Endothelial cell of umbilical vein (primary cell): Measurements from ENCODE around the gene LATS2. TPM values are rescaled to one million over a fixed set of nuclear protein-coding genes. Genes with fewer than 3 reads are reported as not detected.

ENCODE experiments used
- BruUV-seq: library from RNA; stranded (reverse); fragments of 400-500 nt; replicated peaks from 2 replicates; lab custom pipeline; 2021; lab: Mats Ljungman, UMichigan
- CTCF ChIA-PET: fragments of 300-600, 350-600 bp; sonication (Branson Sonifier 250); formaldehyde crosslinking; loops from one replicate; lab custom pipeline; 2021; ENCODE audit warnings: antibody characterized with exemption, inconsistent platforms; lab: Charles Lee
- POLR2A ChIA-PET: fragments of 300-600, 350-600 bp; sonication (Branson Sonifier 250); formaldehyde crosslinking; loops from one replicate; lab custom pipeline; 2021; ENCODE audit warnings: antibody characterized with exemption, inconsistent platforms; lab: Charles Lee
- DNase-seq: peaks from one replicate; pipeline ENCODE4 v3.0.0-alpha.2; 2011; ENCODE audit warnings: low read depth, low spot score
- FAIRE-seq: peaks from 2 replicates; lab custom pipeline; 2011; peaks lifted over from hg19 to GRCh38; lab: Jason Lieb, UNC
- H2AFZ ChIP-seq: 2 replicates; pipeline ENCODE4 v1.6.0; 2012; ENCODE audit warnings: low read depth, low read length, control low read depth, inconsistent platforms
- H3K27ac ChIP-seq: 2 replicates; pipeline ENCODE4 v1.5.1; 2011; ENCODE audit warnings: low read depth, mild to moderate bottlenecking, control low read depth, low read length, moderate library complexity; ENCODE audit not compliant: insufficient read depth
- H3K27me3 ChIP-seq, 2 experiments: 2 replicates each; pipeline versions ENCODE4 v1.6.0 to v1.6.1; 2011; ENCODE audit warnings: low read length in 2 of 2, mixed read lengths in 1 of 2; ENCODE audit not compliant: control insufficient read depth in 2 of 2, insufficient read depth in 2 of 2
- H3K36me3 ChIP-seq, 2 experiments: 2 replicates in 1 of 2; 3 replicates in 1 of 2; pipeline ENCODE4 v1.5.1; 2011; ENCODE audit warnings: low read length in 2 of 2, mild to moderate bottlenecking in 1 of 2, moderate library complexity in 1 of 2; ENCODE audit not compliant: control insufficient read depth in 2 of 2, insufficient read depth in 2 of 2; ENCODE audit errors: extremely low read depth in 1 of 2
- H3K4me1 ChIP-seq: 3 replicates; pipeline ENCODE4 v1.5.1; 2011; ENCODE audit warnings: mild to moderate bottlenecking, low read length; ENCODE audit not compliant: control insufficient read depth, insufficient read depth; ENCODE audit errors: extremely low read depth
- H3K4me2 ChIP-seq: 2 replicates; pipeline ENCODE4 v1.6.1; 2011; ENCODE audit warnings: low read length, control low read depth, mixed read lengths; ENCODE audit not compliant: insufficient read depth
- H3K4me3 ChIP-seq, 3 experiments: fragments of 200-600 bp in 1 of 3; sonication (generic), shearing (Covaris generic) in 1 of 3; replicated peaks in 1 of 3; 2 replicates each; pipeline ENCODE4 v1.5.1; 2011 to 2016; ENCODE audit warnings: control low read depth in 3 of 3, low read length in 3 of 3, mild to moderate bottlenecking in 2 of 3, inconsistent platforms in 1 of 3, low read depth in 1 of 3, moderate library complexity in 1 of 3; ENCODE audit not compliant: insufficient read depth in 1 of 3
- H3K79me2 ChIP-seq: 2 replicates; pipeline ENCODE4 v1.6.0; 2012; ENCODE audit warnings: low read length, inconsistent platforms; ENCODE audit not compliant: control insufficient read depth, insufficient read depth
- H3K9ac ChIP-seq: replicated peaks from 2 replicates; pipeline ENCODE3; 2011; ENCODE audit warnings: low read length, control low read depth; ENCODE audit not compliant: insufficient read depth; ENCODE audit errors: extremely low read depth
- H3K9me1 ChIP-seq: replicated peaks from 3 replicates; pipeline ENCODE4 v1.6.0; 2011; ENCODE audit warnings: mild to moderate bottlenecking, low read length; ENCODE audit not compliant: control insufficient read depth, insufficient read depth; ENCODE audit errors: extremely low read depth
- H3K9me3 ChIP-seq: replicated peaks from 2 replicates; pipeline ENCODE4 v1.5.1; 2012; ENCODE audit warnings: low read length, inconsistent platforms; ENCODE audit not compliant: control insufficient read depth, insufficient read depth
- H4K20me1 ChIP-seq: replicated peaks from 2 replicates; pipeline ENCODE3; 2011; ENCODE audit warnings: mild to moderate bottlenecking, low read length; ENCODE audit not compliant: control insufficient read depth, insufficient read depth; ENCODE audit errors: extremely low read depth
- EZH2 ChIP-seq: IDR thresholded peaks from 2 replicates; pipeline ENCODE4 v1.6.1; 2012; ENCODE audit warnings: borderline replicate concordance, low read depth, mild to moderate bottlenecking, moderate library complexity, low read length, inconsistent platforms; ENCODE audit not compliant: severe bottlenecking
- FOS ChIP-seq: IDR thresholded peaks from 2 replicates; pipeline ENCODE4 v1.6.1; 2011; ENCODE audit warnings: mild to moderate bottlenecking, low read length, moderate library complexity, borderline replicate concordance; ENCODE audit not compliant: insufficient read depth
- GATA2 ChIP-seq: IDR thresholded peaks from 2 replicates; pipeline ENCODE4 v1.7.0; 2011; ENCODE audit warnings: low read depth, mild to moderate bottlenecking, moderate library complexity, mixed read lengths, low read length; ENCODE audit not compliant: insufficient read length, insufficient read depth
- JUN ChIP-seq: IDR thresholded peaks from 2 replicates; pipeline ENCODE4 v1.6.1; 2011; ENCODE audit warnings: borderline replicate concordance, low read depth; ENCODE audit not compliant: insufficient read length, insufficient read depth
- MYC ChIP-seq: IDR thresholded peaks from one replicate; pipeline ENCODE4 v1.6.1; 2011; ENCODE audit warnings: mild to moderate bottlenecking, low read depth, low read length
- POLR2A ChIP-seq: IDR thresholded peaks from 2 replicates; pipeline ENCODE4 v1.6.1; 2012; ENCODE audit warnings: low read depth, mild to moderate bottlenecking, control low read depth, low read length
- POLR2AphosphoS5 ChIP-seq: IDR thresholded peaks from 2 replicates; pipeline ENCODE4 v1.6.1; 2012; ENCODE audit warnings: low read depth, mild to moderate bottlenecking, control low read depth, low read length, moderate library complexity; ENCODE audit not compliant: insufficient read depth
- dilution Hi-C: fragments of 300-500 bp; cut with MboI; formaldehyde crosslinking; loops from one replicate; pipeline ENCODE4 v1.15.0; 2019; ENCODE audit warnings: low sequenced_read_pairs; ENCODE audit not compliant: extremely low pct_ligation_motif_present
- intact Hi-C: fragments of 100-400 bp; cut with micrococcal nuclease; formaldehyde crosslinking; loops from one replicate; pipeline ENCODE4 v1.10.0; 2022
- polyA plus RNA-seq, 4 experiments: library from polyadenylated mRNA; depleted of rRNA in 3 of 4; stranded (reverse) in 3 of 4; unstranded in 1 of 4; fragments of >200 nt; gene quantifications; 2 replicates each; pipeline versions ENCODE4 v1.2.1 to v1.2.3, GENCODE V29; 2011 to 2012; ENCODE audit warnings: missing spikeins in 1 of 4
- total RNA-seq: library from RNA; stranded (reverse); gene quantifications from 2 replicates; pipeline ENCODE4 v1.2.3, GENCODE V29; 2021
- TF ChIP-seq, protein P1 (sequence below): IDR thresholded peaks from 2 replicates; pipeline ENCODE4 v1.6.1; 2011; ENCODE audit not compliant: insufficient read depth, insufficient read length
- TF ChIP-seq, protein P2 (sequence below), 2 donors: IDR thresholded peaks; 1 replicate in 1 of 2; 2 replicates in 1 of 2; pipeline ENCODE4 v1.5.1; 2011; ENCODE audit warnings: low read length in 2 of 2, mild to moderate bottlenecking in 2 of 2, moderate library complexity in 2 of 2, control low read depth in 1 of 2, inconsistent platforms in 1 of 2, low read depth in 1 of 2; ENCODE audit not compliant: insufficient read depth in 1 of 2; ENCODE audit errors: extremely low read depth in 1 of 2

The LATS2 gene
- total and polyA plus RNA-seq, 2 donors (not counting 3 experiments of a cell fraction or from before 2014, with no cell fraction given) = 33.5 to 67.6 TPM

DNA sequence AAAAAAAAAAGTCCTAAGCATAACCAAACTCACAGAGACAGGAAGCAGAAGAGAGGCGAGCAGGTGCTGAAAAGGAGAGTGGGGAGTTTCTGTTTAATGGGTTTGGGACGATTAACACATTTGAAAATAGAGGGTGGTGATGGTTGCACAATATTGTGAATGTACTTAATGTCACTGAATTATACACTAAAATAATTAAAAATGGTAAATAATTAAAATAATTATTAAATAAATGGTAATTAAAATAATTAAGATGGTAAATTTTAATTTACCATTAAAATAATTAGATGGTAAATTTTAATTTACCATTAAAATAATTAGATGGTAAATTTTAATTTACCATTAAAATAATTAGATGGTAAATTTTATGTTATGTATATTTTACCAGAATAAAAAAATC lies 84.0 kb downstream of the LATS2 start:
- Histone ChIP-seq H3K9ac (no peak overlapping the region), H3K27me3 (no peaks in the 10 kb centered on the region), H3K9me1 (no peaks in the 10 kb centered on the region), H3K9me3 (no peaks in the 10 kb centered on the region), H3K79me2 (peaks cover 29% of the 10 kb centered on the region), H3K4me3 (no peak overlapping the region), H3K4me2 (no peak overlapping the region), H3K27ac (no peak overlapping the region), H3K36me3 (peaks cover 46 to 61% of the 10 kb centered on the region in 2 experiments), H4K20me1 (peaks cover 3% of the 10 kb centered on the region), H3K4me1 (no peaks in the 10 kb centered on the region), H2AFZ (no peak overlapping the region)
- intact Hi-C loops = no loop called here
- dilution Hi-C loops = no loop called here
- DNase-seq (no peak), FAIRE-seq (no peak)
- no TSS peak for BruUV-seq
- TF ChIP-seq, protein P1, sequence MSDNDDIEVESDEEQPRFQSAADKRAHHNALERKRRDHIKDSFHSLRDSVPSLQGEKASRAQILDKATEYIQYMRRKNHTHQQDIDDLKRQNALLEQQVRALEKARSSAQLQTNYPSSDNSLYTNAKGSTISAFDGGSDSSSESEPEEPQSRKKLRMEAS = no peak
- TF ChIP-seq JUN (no peak), FOS (no peak)
- CTCF ChIA-PET = no interaction called here
- POLR2A ChIA-PET = no interaction called here

DNA sequence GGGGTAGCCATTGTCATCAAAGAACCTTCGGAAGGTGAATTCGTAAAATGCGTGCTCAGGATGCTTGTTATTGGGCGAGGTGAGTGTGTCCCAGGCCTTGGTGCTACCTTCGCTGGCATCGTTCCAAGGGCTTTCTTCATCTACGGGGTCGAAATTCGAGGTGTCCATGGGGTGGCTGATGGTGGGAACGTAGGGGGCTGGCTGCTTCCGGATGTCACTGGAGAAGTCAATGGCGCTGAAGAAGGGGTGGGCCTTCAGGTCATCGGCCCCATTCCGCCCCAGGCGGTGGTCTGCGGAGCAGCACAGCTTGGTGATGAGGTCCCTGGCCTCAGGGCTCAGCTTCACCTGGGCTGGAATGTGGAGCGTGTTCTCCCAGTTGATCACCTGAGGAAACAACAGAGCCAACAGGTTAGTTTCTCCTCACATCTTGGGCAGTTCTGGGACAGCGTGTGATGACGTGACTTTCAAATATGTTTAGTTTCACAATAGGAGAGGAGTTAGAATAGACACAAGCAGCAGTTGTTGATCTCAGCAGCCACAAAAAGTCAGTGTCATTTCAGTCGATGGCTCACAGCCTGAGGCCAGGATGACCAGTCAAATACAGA lies 86.3 kb downstream of the LATS2 start:
- DNase-seq = no peak
- intact Hi-C loops = no loop called here

More for the DNA sequence above, 86.3 kb downstream of the LATS2 start:
- Histone ChIP-seq H3K9ac (no peak overlapping the region), H3K27me3 (no peaks in the 10 kb centered on the region), H4K20me1 (peaks cover 3% of the 10 kb centered on the region), H3K9me3 (no peaks in the 10 kb centered on the region), H3K79me2 (peaks cover 12% of the 10 kb centered on the region), H3K4me1 (no peaks in the 10 kb centered on the region), H3K4me2 (no peak overlapping the region), H3K4me3 (no peak overlapping the region), H2AFZ (no peak overlapping the region), H3K27ac (no peak overlapping the region), H3K9me1 (no peaks in the 10 kb centered on the region), H3K36me3 (peaks cover 28 to 46% of the 10 kb centered on the region in 2 experiments)
- BruUV-seq = no TSS peak
- FAIRE-seq = no peak
- POLR2A ChIA-PET = no interaction called here
- dilution Hi-C loops = no loop called here
- CTCF ChIA-PET = interaction anchor here (1.4 kb wide), 1 partner anchor 18 kb away, joined by 3 read pairs; no protein-coding TSS in a partner anchor
- TF ChIP-seq, protein P1 = no peak
- no peak for TF ChIP-seq POLR2A
- no peak for TF ChIP-seq POLR2AphosphoS5
- TF ChIP-seq, protein P2, sequence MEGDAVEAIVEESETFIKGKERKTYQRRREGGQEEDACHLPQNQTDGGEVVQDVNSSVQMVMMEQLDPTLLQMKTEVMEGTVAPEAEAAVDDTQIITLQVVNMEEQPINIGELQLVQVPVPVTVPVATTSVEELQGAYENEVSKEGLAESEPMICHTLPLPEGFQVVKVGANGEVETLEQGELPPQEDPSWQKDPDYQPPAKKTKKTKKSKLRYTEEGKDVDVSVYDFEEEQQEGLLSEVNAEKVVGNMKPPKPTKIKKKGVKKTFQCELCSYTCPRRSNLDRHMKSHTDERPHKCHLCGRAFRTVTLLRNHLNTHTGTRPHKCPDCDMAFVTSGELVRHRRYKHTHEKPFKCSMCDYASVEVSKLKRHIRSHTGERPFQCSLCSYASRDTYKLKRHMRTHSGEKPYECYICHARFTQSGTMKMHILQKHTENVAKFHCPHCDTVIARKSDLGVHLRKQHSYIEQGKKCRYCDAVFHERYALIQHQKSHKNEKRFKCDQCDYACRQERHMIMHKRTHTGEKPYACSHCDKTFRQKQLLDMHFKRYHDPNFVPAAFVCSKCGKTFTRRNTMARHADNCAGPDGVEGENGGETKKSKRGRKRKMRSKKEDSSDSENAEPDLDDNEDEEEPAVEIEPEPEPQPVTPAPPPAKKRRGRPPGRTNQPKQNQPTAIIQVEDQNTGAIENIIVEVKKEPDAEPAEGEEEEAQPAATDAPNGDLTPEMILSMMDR (IDR thresholded peaks at IDR 0.05; ENCODE audit: extremely low read depth in 1 of 2, insufficient read depth in 1 of 2, low read depth in 1 of 2, low read length in 2 of 2) = no peak
- no peak for TF ChIP-seq EZH2
- no peak for TF ChIP-seq JUN
- no peak for TF ChIP-seq MYC
- no peak for TF ChIP-seq GATA2
- no peak for TF ChIP-seq FOS
